ENCODE data around the gene SLC25A39. TPM values are rescaled to one million over a fixed set of nuclear protein-coding genes. Genes with fewer than 3 reads are reported as not detected.

The SLC25A39 gene
- total and polyA plus RNA-seq, 2 donors (not counting 3 experiments of a cell fraction or from before 2014, with no cell fraction given) = 88.5 to 151 TPM

- no peak for FAIRE-seq
- Histone ChIP-seq H3K9me1 (replicated peaks; ENCODE audit: control insufficient read depth, extremely low read depth, insufficient read depth, low read length) (no peaks in the 10 kb centered on the region), H3K4me1 (ENCODE audit: control insufficient read depth, extremely low read depth, insufficient read depth, low read length) (no peaks in the 10 kb centered on the region), H3K9ac (replicated peaks; ENCODE audit: extremely low read depth, insufficient read depth, low read length) (no peak overlapping the region), H4K20me1 (replicated peaks; ENCODE audit: control insufficient read depth, extremely low read depth, insufficient read depth, low read length) (no peaks in the 10 kb centered on the region), H3K27me3 (ENCODE audit: control insufficient read depth in 2 of 2, insufficient read depth in 2 of 2, low read length in 2 of 2) (peaks cover 0 to 2% of the 10 kb centered on the region in 2 experiments), H3K36me3 (ENCODE audit: control insufficient read depth in 2 of 2, extremely low read depth in 1 of 2, insufficient read depth in 2 of 2, low read length in 2 of 2) (no peaks in the 10 kb centered on the region), H3K9me3 (replicated peaks; ENCODE audit: control insufficient read depth, insufficient read depth, low read length) (no peaks in the 10 kb centered on the region), H3K79me2 (ENCODE audit: control insufficient read depth, insufficient read depth, low read length) (no peaks in the 10 kb centered on the region), H3K27ac (ENCODE audit: insufficient read depth, low read depth, low read length) (no peak overlapping the region), H2AFZ (ENCODE audit: low read depth, low read length) (no peak overlapping the region), H3K4me2 (ENCODE audit: insufficient read depth, low read length) (no peak overlapping the region), H3K4me3 (replicated peaks in 1 of 3; ENCODE audit: insufficient read depth in 1 of 3, low read depth in 1 of 3, low read length in 3 of 3) (no peak overlapping the region)
- ChIA-PET CTCF (interaction anchor here (0.9 to 4.8 kb wide), 4 partner anchors 10 to 125 kb away, joined by 3 to 29 read pairs (median 6); partner anchors contain the start of gene GRN), POLR2A (no interaction called here)
- TF ChIP-seq POLR2A (IDR thresholded peaks at IDR 0.05; ENCODE audit: low read depth, low read length) (no peak), CTCF (IDR thresholded peaks at IDR 0.05; ENCODE audit: extremely low read depth in 1 of 2, insufficient read depth in 1 of 2, low read depth in 1 of 2, low read length in 2 of 2) (no peak), GATA2 (IDR thresholded peaks at IDR 0.05; ENCODE audit: insufficient read depth, insufficient read length, low read depth, low read length) (no peak), MYC (IDR thresholded peaks at IDR 0.05; ENCODE audit: low read depth, low read length) (no peak)
- TF ChIP-seq, protein P1, sequence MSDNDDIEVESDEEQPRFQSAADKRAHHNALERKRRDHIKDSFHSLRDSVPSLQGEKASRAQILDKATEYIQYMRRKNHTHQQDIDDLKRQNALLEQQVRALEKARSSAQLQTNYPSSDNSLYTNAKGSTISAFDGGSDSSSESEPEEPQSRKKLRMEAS (IDR thresholded peaks at IDR 0.05; ENCODE audit: insufficient read depth, insufficient read length) = no peak
- DNase-seq (ENCODE audit: low read depth, low spot score) = no peak
- intact Hi-C loops (cut with micrococcal nuclease) (no loop called here), dilution Hi-C loops (cut with MboI; ENCODE audit: extremely low pct_ligation_motif_present, low sequenced_read_pairs) (no loop called here)
- BruUV-seq (replicated peaks) = no TSS peak
Measured at GRCh38 chr17:44335564-44335963, 10.9 kb upstream of the SLC25A39 start.

DNA sequence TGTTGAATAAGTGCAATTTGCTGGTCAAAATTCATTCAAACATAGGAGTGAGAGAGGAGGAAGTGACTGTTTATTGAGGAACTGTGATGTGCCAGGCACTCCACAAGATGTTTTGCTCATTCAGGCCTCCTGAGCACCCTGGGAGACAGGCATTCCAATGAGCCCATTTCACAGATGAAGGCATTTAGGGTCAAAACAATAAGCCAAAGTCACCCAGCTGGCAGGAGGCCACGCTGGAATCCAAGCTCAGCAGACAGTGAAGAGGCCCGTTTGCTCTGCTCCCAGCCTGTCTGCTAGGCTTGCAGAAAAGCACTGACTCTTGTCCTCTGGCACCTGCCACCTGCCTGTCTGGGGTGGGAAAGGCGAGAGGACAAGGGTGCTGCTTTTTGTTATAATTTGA lies 10.1 kb upstream of the SLC25A39 start:
- no peaks in the 10 kb centered on the region for H3K27me3 ChIP-seq (ENCODE audit: control insufficient read depth in 2 of 2, insufficient read depth in 2 of 2, low read length in 2 of 2)
- no peak for TF ChIP-seq POLR2AphosphoS5 (IDR thresholded peaks at IDR 0.05; ENCODE audit: insufficient read depth, low read depth, low read length)
- TF ChIP-seq POLR2A (IDR thresholded peaks at IDR 0.05; ENCODE audit: low read depth, low read length) = no peak
- TF ChIP-seq JUN (IDR thresholded peaks at IDR 0.05; ENCODE audit: borderline replicate concordance, insufficient read depth, insufficient read length, low read depth) = no peak
- TF ChIP-seq EZH2 (IDR thresholded peaks at IDR 0.05; ENCODE audit: borderline replicate concordance, low read depth, low read length, severe bottlenecking) = no peak
- no peak for TF ChIP-seq MYC (IDR thresholded peaks at IDR 0.05; ENCODE audit: low read depth, low read length)
- TF ChIP-seq, protein P1 (IDR thresholded peaks at IDR 0.05; ENCODE audit: insufficient read depth, insufficient read length) = no peak
- TF ChIP-seq GATA2 (IDR thresholded peaks at IDR 0.05; ENCODE audit: insufficient read depth, insufficient read length, low read depth, low read length) = no peak
- no peak for TF ChIP-seq FOS (IDR thresholded peaks at IDR 0.05; ENCODE audit: borderline replicate concordance, insufficient read depth, low read length)
- TF ChIP-seq CTCF (IDR thresholded peaks at IDR 0.05; ENCODE audit: extremely low read depth in 1 of 2, insufficient read depth in 1 of 2, low read depth in 1 of 2, low read length in 2 of 2) = no peak
- H3K9me1 ChIP-seq (replicated peaks; ENCODE audit: control insufficient read depth, extremely low read depth, insufficient read depth, low read length) = no peaks in the 10 kb centered on the region
- no peak for DNase-seq (ENCODE audit: low read depth, low spot score)
- POLR2A ChIA-PET = no interaction called here
- no peaks in the 10 kb centered on the region for H3K4me1 ChIP-seq (ENCODE audit: control insufficient read depth, extremely low read depth, insufficient read depth, low read length)
- no peaks in the 10 kb centered on the region for H3K9me3 ChIP-seq (replicated peaks; ENCODE audit: control insufficient read depth, insufficient read depth, low read length)
- BruUV-seq (replicated peaks) = no TSS peak
- no peak overlapping the region for H3K27ac ChIP-seq (ENCODE audit: insufficient read depth, low read depth, low read length)
- no peak overlapping the region for H3K4me2 ChIP-seq (ENCODE audit: insufficient read depth, low read length)
- no peaks in the 10 kb centered on the region for H4K20me1 ChIP-seq (replicated peaks; ENCODE audit: control insufficient read depth, extremely low read depth, insufficient read depth, low read length)
- intact Hi-C loops (cut with micrococcal nuclease) = no loop called here
- CTCF ChIA-PET = interaction anchor here (0.6 to 5.1 kb wide), 7 partner anchors 11 to 189 kb away, joined by 3 to 58 read pairs (median 5); partner anchors contain the start of gene GRN
- H3K36me3 ChIP-seq (ENCODE audit: control insufficient read depth in 2 of 2, extremely low read depth in 1 of 2, insufficient read depth in 2 of 2, low read length in 2 of 2) = no peaks in the 10 kb centered on the region
- H3K4me3 ChIP-seq (replicated peaks in 1 of 3; ENCODE audit: insufficient read depth in 1 of 3, low read depth in 1 of 3, low read length in 3 of 3) = no peak overlapping the region
- dilution Hi-C loops (cut with MboI; ENCODE audit: extremely low pct_ligation_motif_present, low sequenced_read_pairs) = no loop called here
- FAIRE-seq = no peak
- no peak overlapping the region for H2AFZ ChIP-seq (ENCODE audit: low read depth, low read length)
- no peaks in the 10 kb centered on the region for H3K79me2 ChIP-seq (ENCODE audit: control insufficient read depth, insufficient read depth, low read length)
- H3K9ac ChIP-seq (replicated peaks; ENCODE audit: extremely low read depth, insufficient read depth, low read length) = no peak overlapping the region
